Mucosa of descending colon (tissue), 3 donors: ENCODE data around the gene DENND4A. TPM values are rescaled to one million over a fixed set of nuclear protein-coding genes. Genes with fewer than 3 reads are reported as not detected.
A peak's percentile ranks its signal among the peaks of the same experiment; 100 is the strongest.

ENCODE experiments used
- ATAC-seq: fragments of 200-7000 bp; cut with Tn5 transposase; one replicate; pipeline ENCODE4 v1.9.1; 2020; ENCODE audit warnings: mild to moderate bottlenecking, moderate library complexity
- DNase-seq, 3 donors: peaks; one replicate each; pipeline ENCODE4 v3.0.0-alpha.2; 2020
- H3K36me3 ChIP-seq: fragments of 200-600 bp; one replicate; pipeline ENCODE4 v1.8.0; 2021; ENCODE audit warnings: low read depth, mild to moderate bottlenecking
- H3K4me1 ChIP-seq: fragments of 200-600 bp; one replicate; pipeline ENCODE4 v1.8.0; 2021; ENCODE audit warnings: low read depth, mild to moderate bottlenecking
- H3K4me3 ChIP-seq: fragments of 200-600 bp; one replicate; pipeline ENCODE4 v1.8.0; 2021; ENCODE audit warnings: mild to moderate bottlenecking
- H3K9me3 ChIP-seq: fragments of 200-600 bp; one replicate; pipeline ENCODE4 v1.8.0; 2021; ENCODE audit warnings: mild to moderate bottlenecking
- intact Hi-C, 2 donors: fragments of 100-400 bp; cut with DNase I in 1 of 2; cut with micrococcal nuclease in 1 of 2; formaldehyde crosslinking; loops; one replicate each; pipeline versions ENCODE4 v1.11.0 to v1.11.1; 2022; cut with DNase I, micrococcal nuclease
- microRNA-seq: library from miRNA; unstranded; fragments of <30 nt; microRNA quantifications from one replicate; pipeline ENCODE4, GENCODE V29; 2019
- total RNA-seq, 3 donors: library from RNA; stranded (reverse); fragmentation: NEBNext Ultra II Directional in 2 of 3; extraction: Animal tissue kit (Norgen Biotek cat#: 25700) in 2 of 3; gene quantifications; one replicate each; pipeline versions ENCODE4 v1.2.1 to v1.2.4, GENCODE V29; 2021 to 2023
- TF ChIP-seq, protein P1 (sequence below): fragments of 200-600 bp; IDR thresholded peaks from one replicate; pipeline ENCODE4 v1.8.0; 2022; ENCODE audit warnings: antibody characterized with exemption, mild to moderate bottlenecking
- donor health status: DM: no; HTN: no; CAD: no; lungs with moderate emphysema.
- donor health status: DM: no; HTN: no; CAD: no.
- donor health status: DM: no; HTN: yes; CAD: no.

Gene DENND4A
- total RNA-seq, 3 donors from 2014 or later = 20.3 to 34.7 (median 20.7) TPM

DNA sequence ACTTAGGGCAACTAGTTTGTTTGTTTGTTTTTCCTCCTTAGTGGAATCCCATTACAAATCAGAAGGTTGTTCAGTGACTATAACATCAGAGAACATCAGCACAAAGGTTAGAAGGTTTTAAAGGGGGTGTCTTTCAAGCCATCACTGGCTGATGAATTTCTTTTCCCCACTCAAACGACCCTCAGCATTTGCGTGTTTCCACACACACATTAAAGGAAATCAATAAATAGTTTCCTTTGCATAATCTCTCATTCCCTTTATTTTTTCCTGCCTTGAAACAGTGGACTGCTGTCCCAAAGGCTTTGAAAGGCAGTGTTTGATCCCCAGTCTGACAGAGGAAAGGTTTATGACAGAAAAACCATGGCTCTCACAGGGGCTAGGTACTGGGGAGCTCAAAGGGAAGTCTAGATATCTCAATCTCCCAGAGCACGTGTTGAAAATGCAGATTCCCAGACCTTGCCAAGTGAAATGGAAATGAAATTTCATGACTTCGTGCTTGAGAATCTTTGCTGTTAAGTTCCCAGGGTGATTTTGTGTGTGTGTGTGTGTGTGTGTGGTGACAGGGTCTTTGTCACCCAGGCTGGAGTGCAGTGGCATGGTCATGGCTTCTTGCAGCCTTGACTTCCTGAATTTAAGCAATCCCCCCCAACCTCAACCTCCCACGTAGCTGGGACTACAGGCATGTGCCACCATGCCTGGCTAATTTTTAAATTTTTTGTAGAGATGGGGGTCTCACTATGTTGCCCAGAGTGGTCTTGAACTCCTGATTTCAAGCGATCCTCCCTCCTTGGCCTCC, 178.9 kb downstream of the DENND4A start:
- H3K4me3 ChIP-seq = no peak overlapping the region
- TF ChIP-seq, protein P1, sequence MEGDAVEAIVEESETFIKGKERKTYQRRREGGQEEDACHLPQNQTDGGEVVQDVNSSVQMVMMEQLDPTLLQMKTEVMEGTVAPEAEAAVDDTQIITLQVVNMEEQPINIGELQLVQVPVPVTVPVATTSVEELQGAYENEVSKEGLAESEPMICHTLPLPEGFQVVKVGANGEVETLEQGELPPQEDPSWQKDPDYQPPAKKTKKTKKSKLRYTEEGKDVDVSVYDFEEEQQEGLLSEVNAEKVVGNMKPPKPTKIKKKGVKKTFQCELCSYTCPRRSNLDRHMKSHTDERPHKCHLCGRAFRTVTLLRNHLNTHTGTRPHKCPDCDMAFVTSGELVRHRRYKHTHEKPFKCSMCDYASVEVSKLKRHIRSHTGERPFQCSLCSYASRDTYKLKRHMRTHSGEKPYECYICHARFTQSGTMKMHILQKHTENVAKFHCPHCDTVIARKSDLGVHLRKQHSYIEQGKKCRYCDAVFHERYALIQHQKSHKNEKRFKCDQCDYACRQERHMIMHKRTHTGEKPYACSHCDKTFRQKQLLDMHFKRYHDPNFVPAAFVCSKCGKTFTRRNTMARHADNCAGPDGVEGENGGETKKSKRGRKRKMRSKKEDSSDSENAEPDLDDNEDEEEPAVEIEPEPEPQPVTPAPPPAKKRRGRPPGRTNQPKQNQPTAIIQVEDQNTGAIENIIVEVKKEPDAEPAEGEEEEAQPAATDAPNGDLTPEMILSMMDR = no peak
- intact Hi-C loops = no loop called here
- H3K4me1 ChIP-seq = peaks cover 18% of the 10 kb centered on the region
- H3K9me3 ChIP-seq = no peaks in the 10 kb centered on the region
- no peaks in the 10 kb centered on the region for H3K36me3 ChIP-seq
- DNase-seq = no peak
- ATAC-seq = no peak

- no peak for ATAC-seq
- no peak for DNase-seq
- Histone ChIP-seq H3K4me1 (peaks cover 18% of the 10 kb centered on the region), H3K9me3 (no peaks in the 10 kb centered on the region), H3K36me3 (no peaks in the 10 kb centered on the region), H3K4me3 (no peak overlapping the region)
- TF ChIP-seq, protein P1 = no peak
- intact Hi-C loops = no loop called here
Observed at GRCh38 chr15:65612616-65612946, 179.5 kb downstream of the DENND4A start.

- TF ChIP-seq, protein P1 = no peak
- Histone ChIP-seq H3K4me1 (peaks cover 18% of the 10 kb centered on the region), H3K9me3 (no peaks in the 10 kb centered on the region), H3K36me3 (no peaks in the 10 kb centered on the region), H3K4me3 (no peak overlapping the region)
- no peak for DNase-seq
- intact Hi-C loops = no loop called here
- ATAC-seq = no peak
Observed at GRCh38 chr15:65611888-65612615, 180.0 kb downstream of the DENND4A start.

GRCh38 chr15:65610871-65611718, 181.0 kb downstream of the DENND4A start, which contains the start of gene INTS14:
INTS14 (minus strand) TSS chr15:65611131; CDS start chr15:65607380, 3,751 bp downstream.
- intact Hi-C loops = no loop called here
- H3K9me3 ChIP-seq = no peaks in the 10 kb centered on the region
- ATAC-seq (peak; percentile 99), DNase-seq (peak; percentile 98 to 99 (median 99))
- TF ChIP-seq, protein P1 = peak; percentile 77
- no peaks in the 10 kb centered on the region for H3K36me3 ChIP-seq
- H3K4me1 ChIP-seq = peaks cover 18% of the 10 kb centered on the region
- peak within 1 kb of the TSS; percentile 73 for H3K4me3 ChIP-seq

Small RNA genes lying within 50 kb of the gene (microRNA-seq; reads per million reads assigned to microRNA genes)
- gene MIR4511 = not detected

Other genes with a start within 250 kb of the DENND4A start
- gene INTS14, start 181.2 kb downstream of the DENND4A start, total RNA-seq = 10 to 100 TPM; 30.1 to 37.5 (median 31.9) TPM
- 10 to 100 TPM in 1 of 3 donors, 1 to 10 TPM in 2; 6.5 to 10.3 (median 8.4) TPM for gene SLC24A1, start 170.4 kb downstream of the DENND4A start, total RNA-seq
- 100 to 1,000 TPM; 214 to 330 (median 320) TPM for gene RAB11A, start 77.2 kb upstream of the DENND4A start, total RNA-seq